WTC11 (cell line): ENCODE data around the gene TCF12.

Experiments
- TEAD1 ChIP-seq: sonication (generic); formaldehyde crosslinking; IDR thresholded peaks from 2 replicates; pipeline ENCODE4 v1.8.0; 2022; ENCODE audit warnings: mild to moderate bottlenecking, missing genetic modification reagents
- ZNF396 ChIP-seq: fragments of 250-450 bp; sonication (Bioruptor Pico); IDR thresholded peaks from 2 replicates; pipeline ENCODE4 v1.8.0; 2021; ENCODE audit warnings: mild to moderate bottlenecking, moderate library complexity, borderline replicate concordance

DNA sequence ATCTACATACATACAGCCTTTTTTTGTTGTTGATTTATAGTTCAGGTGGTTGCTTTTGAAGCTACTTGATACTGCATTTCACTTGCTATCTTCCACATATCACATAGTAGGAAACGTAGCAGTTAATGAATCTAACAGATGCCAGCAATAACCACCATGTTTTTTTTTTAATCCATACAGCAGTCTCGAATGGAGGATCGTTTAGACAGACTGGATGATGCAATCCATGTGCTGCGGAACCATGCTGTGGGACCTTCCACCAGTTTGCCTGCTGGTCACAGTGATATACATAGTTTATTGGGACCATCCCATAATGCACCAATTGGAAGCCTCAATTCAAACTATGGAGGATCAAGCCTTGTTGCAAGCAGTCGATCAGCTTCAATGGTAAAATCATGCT lies 334.6 kb downstream of the TCF12 start:
- TF ChIP-seq TEAD1 (no peak), ZNF396 (CRISPR knock-in tag) (no peak)
